HT1080 (cell line): ENCODE data around the gene PRG3. TPM values are rescaled to one million over a fixed set of nuclear protein-coding genes. Genes with fewer than 3 reads are reported as not detected.
A peak's percentile ranks its signal among the peaks of the same experiment; 100 is the strongest.
"Not testable (repeated sequence)": the region's sequence is repeated elsewhere in the genome, so short reads cannot be mapped to it uniquely, and the experiment has no call there.

Experiments
- DNase-seq: peaks from one replicate; pipeline ENCODE4 v3.0.0-alpha.2; 2015; ENCODE audit warnings: low read depth
- total RNA-seq: library from RNA; depleted of rRNA; stranded (reverse); fragments of >200 nt; shearing (Covaris generic); gene quantifications from 2 replicates; pipeline ENCODE4 v1.2.3, GENCODE V29; 2014

The PRG3 gene
- total RNA-seq, 1 experiment from 2014 or later = not detected

DNA sequence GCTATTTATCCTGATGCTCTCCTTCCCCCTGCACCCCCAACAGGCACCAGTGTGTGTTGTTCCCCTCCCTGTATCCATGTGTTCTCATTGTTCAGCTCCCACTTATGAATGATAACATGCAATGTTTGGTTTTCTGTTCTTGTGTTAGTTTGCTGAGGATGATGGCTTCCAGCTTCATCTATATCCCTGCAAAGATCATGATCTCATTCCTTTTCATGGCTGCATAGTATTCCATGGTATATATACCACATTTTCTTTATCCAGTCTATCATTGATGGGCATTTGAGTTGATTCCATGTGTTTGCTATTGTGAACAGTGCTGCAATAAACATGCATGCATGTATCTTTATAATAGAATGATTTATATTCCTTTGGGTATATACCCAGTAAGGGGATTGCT is 19.5 kb downstream of the PRG3 start:
- not testable (repeated sequence) for DNase-seq

DNA sequence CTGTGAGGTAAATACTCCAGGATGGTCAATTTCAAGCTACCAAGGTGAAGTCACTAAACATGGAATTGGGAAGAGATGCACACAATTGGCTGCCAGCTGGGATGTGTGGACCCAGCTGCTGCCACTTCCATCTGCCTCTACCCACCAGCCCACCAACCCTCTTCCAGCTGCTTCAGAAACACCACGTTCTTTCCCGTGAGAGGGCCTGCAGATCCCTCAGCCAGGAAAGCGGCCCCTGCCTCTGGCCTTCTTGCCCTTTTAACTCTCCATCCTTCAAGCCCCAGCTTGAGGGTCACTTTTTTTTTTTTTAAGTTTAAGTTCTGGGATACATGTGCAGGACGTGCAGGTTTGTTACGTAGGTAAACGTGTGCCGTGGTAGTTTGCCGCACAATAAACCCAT is 20.0 kb downstream of the PRG3 start:
- no peak for DNase-seq

DNA sequence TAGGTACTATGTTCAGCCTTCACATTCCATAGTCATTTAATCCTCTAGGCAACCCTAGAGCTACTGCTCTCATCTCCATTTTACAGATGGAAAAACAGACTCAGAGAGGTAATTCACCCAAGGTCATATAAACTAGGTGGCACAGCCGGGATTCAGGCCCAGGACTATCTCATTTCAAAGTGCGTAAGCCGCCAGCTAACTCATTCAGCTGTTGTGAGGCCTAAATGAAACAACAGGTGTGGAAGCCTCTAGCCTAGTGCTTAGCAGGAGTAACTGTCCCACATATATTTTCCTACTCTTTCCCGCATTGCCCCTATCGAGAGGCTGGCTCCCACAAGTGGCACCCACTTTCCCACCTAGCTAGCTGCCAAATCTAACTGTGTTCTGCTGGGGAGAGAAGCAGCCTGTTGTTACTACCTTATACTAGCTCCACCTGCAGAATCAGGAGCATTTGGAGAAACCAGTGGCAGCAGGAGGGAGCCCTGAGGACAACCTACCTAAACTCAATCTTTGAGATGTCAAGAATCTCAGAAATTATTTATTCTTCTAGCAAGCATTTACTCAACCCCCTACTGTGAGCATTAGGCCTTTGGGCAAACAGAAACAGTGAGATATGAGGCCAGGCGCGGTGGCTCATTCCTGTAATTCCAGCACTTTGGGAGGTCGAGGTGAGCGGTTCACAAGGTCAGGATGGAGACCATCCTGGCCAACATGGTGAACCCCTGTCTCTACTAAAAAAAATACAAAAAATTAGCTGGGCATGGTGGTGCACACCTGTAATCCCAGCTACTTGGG is 20.9 kb downstream of the PRG3 start:
- no peak for DNase-seq

DNA sequence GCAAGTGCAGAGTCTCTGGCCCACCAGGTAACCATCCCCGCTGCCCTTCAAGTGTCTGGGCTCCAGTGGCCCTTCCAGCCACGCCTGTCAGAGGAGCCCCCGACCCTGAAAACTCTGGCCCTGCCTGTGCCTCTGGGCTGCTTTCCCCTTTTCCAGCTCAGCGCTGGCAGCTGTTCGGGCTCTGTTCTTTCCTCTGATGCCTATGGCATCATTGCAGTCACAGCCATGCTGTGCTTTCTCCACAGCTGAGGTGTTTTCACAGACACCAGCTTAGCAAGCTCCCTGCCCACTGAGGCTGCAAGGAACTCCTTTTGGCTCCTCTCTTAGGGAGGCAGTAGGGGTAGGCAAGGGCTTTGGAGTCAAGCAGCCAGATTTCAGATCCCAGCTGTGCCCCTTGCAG is 21.6 kb downstream of the PRG3 start:
- DNase-seq = no peak

DNA sequence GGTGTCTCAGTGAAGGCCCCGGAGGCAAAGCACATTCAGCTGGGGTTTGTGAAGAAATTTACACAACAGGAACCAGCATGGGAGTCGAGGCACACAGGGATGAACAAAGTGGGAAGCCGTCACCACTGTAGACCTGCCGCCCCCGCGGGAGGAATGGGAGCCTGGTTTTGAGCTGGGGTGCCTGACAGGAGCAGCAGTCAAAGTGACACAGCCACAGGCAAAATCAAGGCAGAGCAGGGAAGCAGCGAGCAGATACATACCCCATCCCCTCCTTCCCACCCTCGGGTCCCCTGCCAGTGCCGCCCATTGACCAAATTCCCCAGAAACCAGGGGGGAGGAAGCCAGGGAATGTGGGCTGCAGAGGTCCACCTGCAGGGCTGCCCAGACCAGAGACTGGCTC is 22.0 kb downstream of the PRG3 start:
- no peak for DNase-seq

DNA sequence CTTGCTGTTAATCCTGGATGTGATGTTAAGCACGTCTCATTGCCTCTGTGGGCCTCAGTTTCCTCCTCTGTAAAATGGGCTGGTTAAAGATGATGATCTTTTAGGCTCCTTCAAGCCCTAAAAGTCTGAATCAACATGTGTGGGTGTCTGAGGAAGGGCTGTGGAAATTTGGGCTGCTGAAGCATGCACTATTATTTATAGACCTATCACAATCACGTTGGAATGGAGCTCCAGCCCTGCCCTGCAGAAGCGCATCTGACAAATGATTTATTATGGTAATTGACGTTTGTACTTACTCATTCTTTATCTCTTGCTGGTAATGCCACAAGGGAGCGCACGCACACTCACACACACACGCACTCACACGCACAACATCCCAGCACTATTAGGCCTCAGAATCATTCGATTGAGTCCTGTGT is 22.4 kb downstream of the PRG3 start:
- no peak for DNase-seq

DNA sequence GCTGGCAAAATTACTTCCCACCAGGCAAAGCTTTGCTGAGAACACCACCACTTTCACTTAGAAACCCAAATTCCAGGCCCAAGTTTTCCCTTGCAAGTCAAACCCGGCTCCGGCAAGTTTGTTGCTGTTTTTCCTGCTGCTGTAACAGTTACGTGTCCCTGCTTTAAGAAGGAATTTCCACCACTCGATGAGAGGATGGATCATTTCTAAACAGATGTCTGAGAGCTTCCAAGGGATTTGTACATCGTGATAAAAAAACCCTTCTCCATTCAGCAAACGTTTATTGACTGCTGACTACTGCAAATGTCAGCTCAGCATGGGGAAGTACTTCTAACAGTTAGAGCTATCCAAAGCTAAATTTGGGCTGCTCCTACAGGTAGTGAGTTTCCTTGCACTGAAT is 23.1 kb downstream of the PRG3 start:
- no peak for DNase-seq

DNA sequence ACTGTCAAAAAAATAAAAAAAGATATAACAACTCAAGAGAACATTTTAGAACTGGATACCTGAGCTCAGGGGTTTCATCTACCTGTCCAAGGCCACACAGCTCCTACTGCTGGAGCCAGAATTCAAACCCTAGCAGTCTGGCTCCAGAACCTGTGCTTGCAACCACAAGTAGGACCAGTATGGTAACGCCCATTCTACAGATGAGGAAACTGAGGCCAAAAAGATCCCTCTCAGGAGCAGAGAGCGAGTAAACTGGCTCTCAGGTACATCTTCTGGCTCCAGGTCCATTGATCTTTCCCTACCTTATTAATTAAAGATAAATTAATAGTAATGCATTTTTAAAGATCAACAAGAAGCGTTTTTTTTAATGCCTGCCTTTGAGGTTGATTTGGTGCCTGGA is 23.6 kb downstream of the PRG3 start:
- no peak for DNase-seq

DNA sequence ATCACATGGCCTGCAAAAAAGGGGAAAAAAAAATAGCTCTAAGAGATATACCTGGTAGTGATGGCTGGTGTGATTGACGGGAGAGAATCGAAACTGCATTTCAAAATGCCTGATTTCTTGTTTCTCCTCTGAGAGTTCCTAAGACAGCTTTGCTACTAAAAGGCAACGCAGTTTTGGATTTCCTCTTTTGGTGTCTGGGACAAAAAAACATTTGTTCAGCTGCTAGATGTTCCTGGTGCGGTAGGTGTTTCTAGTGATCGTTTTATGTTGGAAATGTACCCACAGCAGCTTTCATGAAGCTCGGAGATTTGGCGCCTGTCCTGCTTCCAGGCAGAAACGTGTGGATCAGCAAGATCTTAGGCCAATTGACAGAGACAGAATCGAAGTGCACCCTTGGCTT is 24.7 kb downstream of the PRG3 start:
- DNase-seq = no peak

DNA sequence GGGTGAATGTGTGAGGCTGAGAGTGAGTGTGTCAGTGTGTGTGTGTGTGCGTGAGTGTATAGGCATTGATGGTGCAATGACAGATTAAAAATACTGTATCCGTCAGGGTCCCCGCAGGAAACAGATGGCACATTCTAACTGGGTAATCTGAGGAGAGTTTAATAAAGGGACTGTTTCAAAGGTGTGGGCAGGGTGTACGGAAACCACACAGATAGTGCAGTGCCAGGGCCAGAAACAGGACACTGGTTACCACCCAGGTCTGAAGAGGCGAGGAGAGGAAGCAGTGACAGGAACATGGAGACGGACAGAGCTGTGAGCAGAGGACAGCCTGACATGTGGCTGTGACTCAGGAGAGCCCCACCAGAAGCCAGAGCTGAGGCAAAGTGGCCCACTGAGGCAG is 26.3 kb downstream of the PRG3 start:
- DNase-seq = no peak

DNA sequence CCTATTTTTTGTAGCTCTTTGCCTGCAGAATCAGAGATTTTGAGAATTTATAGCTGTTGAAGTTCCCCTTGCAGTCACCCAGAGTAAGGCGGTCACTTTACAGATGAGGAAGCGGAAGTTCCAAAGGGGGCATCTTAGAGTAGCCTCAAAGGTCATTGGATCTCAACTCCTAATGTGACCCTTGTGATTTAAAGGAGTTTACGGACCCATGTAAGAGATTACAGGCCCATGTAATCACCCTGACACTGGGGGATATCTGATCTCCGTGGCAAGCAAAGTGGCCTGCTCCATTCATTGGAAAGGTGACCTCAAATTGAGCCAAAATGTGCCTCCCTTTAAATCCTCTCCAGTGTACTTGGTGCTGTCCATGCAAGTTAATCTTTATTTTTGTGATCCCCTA is 27.1 kb downstream of the PRG3 start:
- DNase-seq = no peak

DNA sequence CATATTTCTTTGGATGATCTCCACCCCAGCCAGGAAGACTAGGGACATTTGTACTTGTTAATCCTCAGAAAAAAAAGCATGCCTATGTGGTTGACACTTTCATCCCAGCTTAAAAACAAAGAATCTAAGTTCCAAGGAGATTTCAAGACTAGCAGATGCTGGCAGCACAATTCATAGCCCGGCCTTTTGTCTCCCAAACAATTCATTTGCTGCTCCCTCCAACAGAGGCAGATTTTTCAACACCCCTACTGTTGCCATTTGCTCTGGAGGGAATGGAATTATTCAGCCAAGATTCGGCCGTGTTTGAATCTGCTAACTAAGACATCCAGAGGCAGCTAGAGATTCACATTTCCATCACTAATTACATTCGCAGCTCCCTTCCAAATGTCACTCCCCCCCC is 27.5 kb downstream of the PRG3 start:
- DNase-seq = no peak

DNA sequence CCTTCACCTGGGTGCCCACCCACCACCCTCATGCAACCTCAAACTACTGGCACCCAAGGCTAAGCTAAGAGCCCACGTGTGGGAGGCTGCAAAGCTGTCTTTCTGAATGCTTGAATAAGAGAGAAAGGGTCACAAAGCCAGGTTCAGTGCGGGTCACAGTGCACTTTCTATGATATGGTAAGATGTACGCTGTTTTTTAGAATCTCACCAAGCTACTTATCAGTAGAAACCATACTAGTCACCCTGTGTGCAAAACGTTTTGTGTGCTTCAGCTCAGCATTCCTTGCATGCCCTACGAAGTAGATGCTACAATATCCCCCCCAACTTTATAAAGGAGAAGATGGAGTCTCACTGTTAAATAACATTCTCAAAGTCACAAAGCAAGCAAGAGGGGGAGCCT is 27.9 kb downstream of the PRG3 start:
- no peak for DNase-seq

DNA sequence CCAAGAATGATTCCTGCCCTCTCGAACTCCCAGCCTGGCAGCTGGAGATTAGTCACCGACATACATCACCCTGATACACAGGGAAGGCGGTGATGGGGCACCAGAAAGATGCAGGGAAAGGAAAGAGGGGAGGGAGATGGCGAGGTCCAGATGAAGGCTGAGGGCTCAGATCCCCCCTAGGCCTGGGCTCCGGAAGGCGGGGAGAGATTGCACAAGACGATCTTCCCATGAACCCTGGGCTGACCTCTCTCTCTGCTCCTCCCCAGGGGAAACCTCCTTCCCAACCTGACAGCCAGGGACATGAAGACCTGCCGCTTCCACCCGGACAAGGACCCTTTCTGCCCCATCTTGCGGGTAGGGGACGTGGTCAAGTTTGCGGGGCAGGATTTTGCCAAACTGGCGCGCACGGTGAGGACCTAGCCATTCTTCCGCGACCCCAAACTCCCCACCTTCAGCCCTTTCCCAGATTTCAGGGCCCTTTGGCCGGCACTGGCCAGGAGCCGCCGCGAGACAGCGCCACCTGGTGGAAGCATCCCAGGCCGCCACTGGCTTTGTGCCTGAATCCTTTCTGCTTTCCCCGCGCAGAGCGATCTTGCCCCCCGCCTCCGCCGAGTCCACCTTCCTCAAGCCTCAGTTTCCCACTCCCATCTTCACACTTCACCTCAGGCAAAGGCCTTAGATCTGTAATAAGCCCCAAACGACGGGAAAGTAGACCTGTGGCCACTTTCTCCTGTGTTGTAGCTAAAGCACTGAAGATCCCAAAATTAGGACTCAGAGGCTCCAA is 31.3 kb downstream of the PRG3 start:
- peak; percentile 54 for DNase-seq

DNA sequence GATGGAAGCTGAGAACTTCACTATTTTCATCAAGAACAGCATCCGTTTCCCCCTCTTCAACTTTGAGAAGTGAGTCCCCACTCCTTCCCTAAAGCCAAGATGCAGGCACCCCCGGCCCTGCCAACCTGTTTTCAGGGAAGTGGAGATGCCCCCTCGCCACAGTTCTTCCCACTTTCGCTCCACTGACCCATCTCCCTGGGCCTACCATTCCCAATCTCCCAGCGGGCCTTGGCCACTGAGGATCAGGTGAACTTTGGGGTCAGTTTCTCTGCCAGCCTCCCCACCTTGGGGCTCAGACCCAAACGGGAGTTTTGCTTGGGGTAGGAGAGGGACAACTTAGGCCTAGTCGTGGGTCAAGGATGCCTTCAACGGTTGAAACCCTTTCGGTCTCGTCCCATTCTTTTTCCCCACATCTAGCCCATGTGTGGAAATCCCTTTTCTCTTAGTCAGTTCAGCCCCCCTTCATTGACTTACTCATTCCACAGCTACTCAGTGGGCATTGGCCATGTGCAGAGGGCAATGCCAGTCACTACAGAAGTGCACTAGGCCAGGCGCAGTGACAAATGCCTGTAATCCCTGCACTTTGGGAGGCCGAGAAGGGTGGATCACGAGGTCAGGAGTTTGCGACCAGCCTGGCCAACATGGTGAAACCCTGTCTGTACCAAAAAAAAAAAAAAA is 32.2 kb downstream of the PRG3 start:
- DNase-seq = no peak

DNA sequence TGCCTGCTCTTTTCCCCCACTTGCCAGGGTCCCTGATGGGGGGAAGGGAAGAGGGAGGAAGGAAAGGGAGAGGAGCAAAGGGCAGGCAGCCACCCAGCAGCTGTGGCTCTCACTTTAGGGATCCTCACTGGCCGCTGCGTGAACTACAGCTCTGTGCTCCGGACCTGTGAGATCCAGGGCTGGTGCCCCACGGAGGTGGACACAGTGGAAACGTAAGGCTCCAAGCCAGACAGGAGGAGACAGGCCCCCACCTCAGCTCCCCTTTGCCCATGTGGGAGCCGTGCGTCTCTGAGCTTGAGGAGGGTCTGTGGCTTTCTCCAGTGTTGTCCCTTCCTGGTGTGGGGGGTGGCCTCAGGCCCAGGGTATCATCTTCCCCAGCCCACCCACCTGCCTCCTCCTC is 32.9 kb downstream of the PRG3 start:
- no peak for DNase-seq

DNA sequence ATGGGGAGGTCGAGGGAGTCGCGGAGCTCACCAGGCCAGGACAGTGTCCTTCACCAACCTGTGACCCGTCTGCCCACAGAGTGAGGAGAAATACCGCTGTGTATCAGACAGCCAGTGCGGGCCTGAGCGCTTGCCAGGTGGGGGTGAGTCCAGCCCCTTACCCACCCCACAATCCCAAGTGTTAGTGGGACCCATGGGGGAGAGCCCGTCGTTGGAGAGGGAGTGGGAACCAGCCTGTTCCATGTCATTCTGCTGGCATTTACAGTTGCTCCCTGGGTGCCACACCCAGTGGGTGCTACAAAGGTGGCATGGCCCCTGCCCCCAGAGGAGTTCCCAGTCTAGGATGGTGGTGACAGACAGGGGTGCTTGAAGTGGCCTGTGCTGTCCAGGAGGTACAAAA is 33.6 kb downstream of the PRG3 start:
- no peak for DNase-seq

DNA sequence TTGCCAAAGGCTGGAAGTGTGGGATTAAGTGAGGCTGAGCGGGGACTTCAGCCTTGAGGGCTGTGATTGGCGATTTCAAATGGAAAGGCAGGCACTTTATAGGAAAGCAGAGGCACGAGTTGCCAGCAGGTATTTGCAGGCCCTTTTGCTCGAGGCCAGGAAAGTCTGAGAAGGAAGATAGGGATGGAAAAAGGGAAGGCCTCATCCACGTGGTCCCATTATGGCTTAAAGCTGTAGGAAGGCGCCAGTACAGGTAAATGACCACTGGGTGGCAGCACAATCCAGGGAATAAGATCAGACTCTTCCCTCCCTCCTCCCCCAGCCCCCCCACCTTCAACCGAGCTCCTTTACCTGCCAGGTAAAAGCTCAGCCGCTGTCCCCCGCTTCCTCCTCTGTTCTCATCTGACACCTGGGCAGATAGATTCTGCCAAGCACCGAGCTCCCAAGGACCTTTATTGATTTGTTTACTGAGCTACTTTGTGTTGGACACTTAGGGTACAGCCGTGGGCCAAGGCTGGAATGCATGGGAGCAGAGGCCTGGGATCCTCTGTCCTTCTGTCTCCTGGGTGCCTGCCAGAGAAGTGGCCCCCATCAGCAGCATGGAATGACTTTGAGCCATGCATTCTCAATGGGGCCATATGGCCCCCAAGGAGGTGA is 35.3 kb downstream of the PRG3 start:
- peak; percentile 53 for DNase-seq

DNA sequence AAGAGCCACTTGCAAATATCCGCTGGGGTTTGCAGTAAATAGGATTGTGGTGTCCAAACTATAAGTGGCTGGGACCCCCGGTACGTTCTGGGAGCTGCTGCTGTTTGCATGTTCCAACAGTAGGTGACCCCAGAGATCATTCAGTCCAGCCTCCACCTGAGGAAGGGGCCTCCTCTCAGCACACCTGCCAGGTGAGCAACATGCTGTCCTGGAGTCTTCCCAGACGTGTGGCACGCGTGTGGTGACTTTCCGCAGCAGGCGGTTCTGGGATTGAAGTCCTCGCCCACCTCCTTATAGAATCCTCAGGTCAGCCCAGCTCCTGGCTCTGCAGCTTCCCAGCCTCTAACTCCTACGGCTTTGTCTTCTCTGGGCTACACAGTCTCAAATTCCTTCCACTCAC is 36.1 kb downstream of the PRG3 start:
- no peak for DNase-seq

DNA sequence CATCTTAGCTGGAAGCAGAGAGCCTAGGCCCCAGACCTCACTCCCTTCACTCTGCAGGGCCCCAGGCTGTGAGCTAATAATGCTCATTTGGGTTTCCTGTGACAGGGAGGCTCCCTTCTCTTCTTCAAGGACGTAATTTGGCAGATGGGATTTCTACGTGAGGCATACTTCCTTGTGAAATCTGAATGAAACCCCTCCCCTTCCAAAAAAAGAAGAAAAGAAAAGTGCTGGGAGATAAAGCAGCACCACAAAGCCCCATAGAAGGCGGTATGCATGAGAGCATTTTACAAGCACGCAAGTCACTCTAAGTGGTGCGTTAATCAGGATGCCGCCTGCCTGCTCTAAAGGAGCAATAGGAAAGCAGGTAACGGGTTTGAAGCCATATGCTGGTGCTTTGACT is 37.1 kb downstream of the PRG3 start:
- no peak for DNase-seq

DNA sequence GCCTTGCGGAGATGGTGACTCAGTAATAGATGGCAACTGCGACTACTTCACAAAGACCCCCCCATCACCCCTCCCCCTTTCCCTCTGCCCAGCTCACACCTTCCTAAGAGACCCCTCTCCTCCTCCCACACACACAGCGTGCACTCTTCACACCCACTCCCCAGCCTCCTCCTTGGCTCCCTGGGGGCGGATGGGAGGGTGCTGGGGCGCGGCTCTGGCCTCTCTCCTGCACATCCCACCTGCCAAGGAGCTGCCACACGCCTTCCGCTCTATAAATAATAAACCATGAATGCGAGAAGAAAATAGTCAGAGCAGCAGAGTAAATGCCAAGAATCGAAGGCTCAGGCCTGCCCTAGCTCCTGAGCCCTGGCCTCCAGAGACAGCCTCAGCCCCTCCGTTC is 38.2 kb downstream of the PRG3 start:
- no peak for DNase-seq

DNA sequence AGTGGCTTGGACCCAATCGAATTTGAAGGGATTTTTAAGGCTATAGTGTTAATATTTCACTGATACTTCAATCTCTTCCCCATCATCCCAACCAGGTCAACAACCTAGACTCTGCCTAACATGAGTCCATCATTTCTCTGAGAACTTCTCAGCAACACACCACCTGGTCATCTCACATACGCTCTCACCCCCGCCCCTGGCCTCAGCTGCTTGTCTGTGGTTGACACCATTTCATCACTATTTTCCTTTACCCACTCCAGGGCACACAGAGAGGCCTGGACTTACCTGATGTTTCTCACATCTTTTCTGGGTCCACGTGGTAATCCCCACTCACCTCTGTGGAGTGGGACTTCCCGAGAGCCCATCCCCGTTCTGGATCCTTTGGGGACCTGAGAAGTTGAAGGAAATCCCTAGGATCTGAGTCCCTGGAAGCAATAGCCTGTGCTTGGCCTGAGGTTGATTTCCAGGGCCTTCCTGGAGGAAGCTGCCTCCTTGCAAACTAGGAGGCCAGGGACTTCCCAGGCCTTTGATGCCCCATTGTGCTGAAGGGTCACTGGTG is 39.6 kb downstream of the PRG3 start:
- DNase-seq = no peak
